T-helper 2 cell treated with Interferon-gamma antibody and Interleukin-4, amounts not matched to agents 5 μg/mL and 100 μg/mL, for 36 hours (primary cell): Measurements from ENCODE around the gene NCOA1.

Source experiments
- DNase-seq: peaks from one replicate; pipeline ENCODE4 v3.0.0; 2021; ENCODE audit warnings: low spot score
- H3K27ac Mint-ChIP-seq: one replicate; pipeline ENCODE4 v1.8.0; 2021; ENCODE audit warnings: mild to moderate bottlenecking, mixed read lengths
- H3K27me3 Mint-ChIP-seq: one replicate; pipeline ENCODE4 v1.8.0; 2021; ENCODE audit warnings: low read depth, mixed read lengths
- H3K36me3 Mint-ChIP-seq: one replicate; pipeline ENCODE4 v1.8.0; 2021; ENCODE audit warnings: low read depth, mixed read lengths
- H3K4me1 Mint-ChIP-seq: one replicate; pipeline ENCODE4 v1.8.0; 2021; ENCODE audit warnings: low read depth, mixed read lengths
- H3K4me3 Mint-ChIP-seq: one replicate; pipeline ENCODE4 v1.8.0; 2022; ENCODE audit warnings: mild to moderate bottlenecking, moderate library complexity, mixed read lengths
- H3K9me3 Mint-ChIP-seq: one replicate; pipeline ENCODE4 v1.8.0; 2021; ENCODE audit warnings: mixed read lengths

Gene NCOA1

DNA sequence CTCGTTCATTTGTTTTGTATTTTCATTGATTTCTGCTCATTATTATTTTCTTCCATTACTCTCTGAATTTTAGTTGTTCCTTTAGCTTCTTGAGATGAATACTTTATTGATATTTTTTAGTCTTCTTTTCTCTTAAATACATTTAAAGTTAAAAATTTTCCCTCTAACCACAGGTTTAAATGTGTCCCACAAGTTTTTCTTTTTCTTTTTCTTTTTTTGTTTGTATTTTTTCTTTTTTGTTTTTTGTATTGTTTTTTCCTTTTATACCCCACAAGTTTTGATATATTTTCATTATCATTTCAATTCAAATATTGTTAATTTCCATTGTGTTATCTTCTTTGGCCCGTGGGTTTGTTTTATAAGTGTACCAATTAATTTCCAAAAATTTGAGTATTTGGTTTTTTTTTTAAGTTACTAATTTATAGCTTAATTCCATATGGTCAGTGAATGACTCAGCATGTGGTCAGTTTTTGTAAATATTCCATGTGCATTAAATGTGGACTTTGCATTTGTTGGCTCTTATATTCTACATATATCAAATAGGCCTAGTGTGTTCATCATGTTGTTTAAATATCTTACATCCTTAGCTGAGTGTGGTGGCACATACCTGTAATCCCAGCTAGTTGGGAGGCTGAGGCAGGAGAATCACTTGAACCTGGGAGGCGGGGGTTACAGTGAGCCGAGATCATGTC lies 318.4 kb downstream of the NCOA1 start:
- H3K4me3 Mint-ChIP-seq = peak overlapping the region; percentile 0
- peaks cover 36% of the 10 kb centered on the region for H3K4me1 Mint-ChIP-seq
- no peak for DNase-seq
- peaks cover 56% of the 10 kb centered on the region for H3K36me3 Mint-ChIP-seq
- H3K27ac Mint-ChIP-seq = peak overlapping the region; percentile 46
- no peaks in the 10 kb centered on the region for H3K27me3 Mint-ChIP-seq
- no peaks in the 10 kb centered on the region for H3K9me3 Mint-ChIP-seq

DNA sequence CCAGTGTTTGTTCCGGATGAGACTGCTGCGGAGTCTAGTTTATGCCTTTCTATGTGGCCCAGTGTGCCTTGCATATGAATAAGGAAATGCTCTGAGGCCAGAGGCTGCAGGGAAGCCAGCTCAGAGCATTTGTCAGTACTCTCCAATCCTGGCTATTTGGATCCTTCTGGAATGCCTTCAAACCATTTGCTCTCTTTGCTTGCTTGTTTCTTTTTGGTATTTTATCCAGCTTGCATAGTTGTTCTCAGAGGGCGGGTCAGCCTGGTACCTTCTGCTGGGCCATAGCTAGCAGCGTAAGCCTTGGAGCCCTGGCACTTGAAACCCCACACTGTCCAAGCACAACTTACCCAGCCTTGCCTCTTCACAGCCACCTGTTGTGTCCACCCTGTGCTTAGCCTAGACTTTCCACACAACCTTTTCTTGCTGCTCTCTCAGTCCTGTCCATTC lies 322.7 kb downstream of the NCOA1 start:
- Mint-ChIP-seq H3K27ac (no peak overlapping the region), H3K9me3 (no peaks in the 10 kb centered on the region), H3K4me1 (peaks cover 13% of the 10 kb centered on the region), H3K4me3 (no peak overlapping the region), H3K36me3 (peaks cover 59% of the 10 kb centered on the region), H3K27me3 (no peaks in the 10 kb centered on the region)
- no peak for DNase-seq

DNA sequence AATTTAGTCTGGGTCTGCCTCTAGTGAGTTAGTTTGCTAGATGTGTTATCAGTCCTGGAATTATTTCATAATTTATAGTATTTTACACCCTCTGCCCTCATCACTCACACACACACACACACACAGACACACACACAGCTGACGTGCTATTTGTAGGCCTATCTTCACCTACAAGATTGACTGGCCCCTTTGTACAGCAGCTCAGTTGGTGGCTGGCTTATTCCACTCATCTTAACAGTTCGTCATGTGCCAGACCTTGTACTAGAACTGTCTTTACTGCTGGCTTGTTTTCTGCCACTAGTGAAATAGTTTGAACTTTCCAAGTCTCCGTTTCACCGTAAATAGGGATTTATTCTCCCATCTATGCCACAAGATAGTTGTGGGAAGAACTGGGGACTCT lies 323.5 kb downstream of the NCOA1 start:
- Mint-ChIP-seq H3K27ac (no peak overlapping the region), H3K36me3 (peaks cover 64% of the 10 kb centered on the region), H3K4me3 (no peak overlapping the region), H3K9me3 (no peaks in the 10 kb centered on the region), H3K4me1 (peaks cover 8% of the 10 kb centered on the region), H3K27me3 (no peaks in the 10 kb centered on the region)
- DNase-seq = no peak

DNA sequence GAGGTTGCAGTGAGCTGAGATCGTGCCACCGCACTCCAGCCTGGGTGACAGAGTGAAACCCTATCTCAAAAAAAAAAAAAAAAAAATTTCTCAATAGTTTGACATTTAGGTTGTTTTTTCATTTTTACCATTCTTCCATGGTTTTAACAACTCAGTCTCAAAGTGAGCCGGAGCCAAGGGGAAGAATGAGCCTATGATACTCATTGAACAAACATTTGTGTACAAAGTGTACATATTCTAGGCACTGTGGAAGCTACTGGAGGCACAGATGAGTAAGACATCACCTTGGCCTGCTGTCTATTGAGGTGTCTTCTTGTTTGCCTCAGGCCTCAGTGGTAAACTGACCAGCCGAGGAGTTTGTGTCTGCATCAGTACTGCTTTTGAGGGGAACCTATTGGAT lies 324.1 kb downstream of the NCOA1 start:
- no peaks in the 10 kb centered on the region for H3K9me3 Mint-ChIP-seq
- no peak for DNase-seq
- peaks cover 62% of the 10 kb centered on the region for H3K36me3 Mint-ChIP-seq
- no peaks in the 10 kb centered on the region for H3K27me3 Mint-ChIP-seq
- H3K4me3 Mint-ChIP-seq = no peak overlapping the region
- no peak overlapping the region for H3K27ac Mint-ChIP-seq
- H3K4me1 Mint-ChIP-seq = peaks cover 5% of the 10 kb centered on the region

DNA sequence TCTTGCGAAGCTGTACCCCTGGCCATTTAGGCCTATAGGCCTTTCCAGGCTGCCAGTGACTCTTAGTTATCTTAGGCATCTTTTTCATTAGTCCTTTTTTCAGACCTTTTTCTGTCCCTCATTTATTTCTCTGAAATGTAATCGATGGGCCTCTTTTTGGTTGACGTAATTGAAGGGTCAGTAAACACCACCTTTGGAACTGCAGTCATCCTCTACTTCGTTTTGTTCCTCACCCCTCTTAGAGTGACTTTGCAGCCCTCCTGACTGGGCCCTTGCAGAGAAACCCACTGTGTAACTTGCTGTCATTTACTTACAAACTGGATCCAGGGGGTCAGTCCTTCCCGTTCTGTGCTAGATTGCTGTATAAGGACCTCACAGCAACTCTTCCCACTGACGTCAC lies 325.4 kb downstream of the NCOA1 start:
- no peak overlapping the region for H3K4me3 Mint-ChIP-seq
- peaks cover 71% of the 10 kb centered on the region for H3K36me3 Mint-ChIP-seq
- H3K4me1 Mint-ChIP-seq = peaks cover 5% of the 10 kb centered on the region
- no peaks in the 10 kb centered on the region for H3K9me3 Mint-ChIP-seq
- H3K27me3 Mint-ChIP-seq = no peaks in the 10 kb centered on the region
- peak overlapping the region; percentile 31 for H3K27ac Mint-ChIP-seq
- DNase-seq = no peak

DNA sequence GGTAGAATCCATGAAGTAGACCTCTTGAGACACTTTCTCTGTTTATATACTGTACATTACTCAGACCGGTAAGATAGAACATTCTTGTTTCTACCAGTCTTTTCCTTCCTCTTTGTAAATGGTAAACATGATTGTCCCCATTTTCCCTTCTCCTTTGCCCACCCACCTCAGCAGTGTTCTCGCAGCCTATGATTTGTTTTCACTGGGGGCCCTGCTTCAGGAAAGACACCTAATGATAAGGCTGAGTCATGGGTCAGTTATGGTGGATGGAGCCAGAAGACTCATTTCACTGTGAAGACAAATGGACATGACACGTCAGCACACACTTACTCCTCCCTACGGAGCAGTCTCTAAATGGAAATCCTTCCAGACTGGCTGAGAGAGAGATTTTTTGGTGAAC lies 325.8 kb downstream of the NCOA1 start:
- H3K27me3 Mint-ChIP-seq = no peaks in the 10 kb centered on the region
- H3K27ac Mint-ChIP-seq = no peak overlapping the region
- H3K4me3 Mint-ChIP-seq = no peak overlapping the region
- no peak for DNase-seq
- peaks cover 5% of the 10 kb centered on the region for H3K4me1 Mint-ChIP-seq
- H3K9me3 Mint-ChIP-seq = no peaks in the 10 kb centered on the region
- H3K36me3 Mint-ChIP-seq = peaks cover 74% of the 10 kb centered on the region

DNA sequence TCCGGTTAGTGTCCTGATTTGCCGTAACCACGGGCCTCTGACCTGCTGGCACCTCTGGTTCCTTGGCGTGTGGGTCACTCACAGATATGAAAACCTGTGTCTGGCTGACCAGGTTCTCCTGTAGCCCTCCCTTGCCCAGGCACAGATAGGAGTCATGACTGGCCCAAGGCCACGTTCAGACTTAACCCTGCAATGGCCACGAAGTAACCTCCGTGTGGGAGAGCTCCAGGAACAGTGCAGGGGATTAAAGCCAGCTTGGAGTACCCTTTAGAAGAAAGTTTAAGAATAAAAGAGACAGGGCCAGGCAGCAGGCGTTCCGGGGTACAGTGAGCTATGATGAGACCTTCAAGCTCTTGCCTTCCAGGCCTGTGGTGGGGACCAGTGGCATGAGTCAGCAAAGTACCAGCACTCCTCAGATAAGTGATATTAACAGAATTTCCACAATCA lies 327.7 kb downstream of the NCOA1 start:
- no peaks in the 10 kb centered on the region for H3K27me3 Mint-ChIP-seq
- peaks cover 74% of the 10 kb centered on the region for H3K36me3 Mint-ChIP-seq
- no peak overlapping the region for H3K4me3 Mint-ChIP-seq
- H3K27ac Mint-ChIP-seq = no peak overlapping the region
- no peaks in the 10 kb centered on the region for H3K9me3 Mint-ChIP-seq
- DNase-seq = no peak
- H3K4me1 Mint-ChIP-seq = peaks cover 4% of the 10 kb centered on the region

DNA sequence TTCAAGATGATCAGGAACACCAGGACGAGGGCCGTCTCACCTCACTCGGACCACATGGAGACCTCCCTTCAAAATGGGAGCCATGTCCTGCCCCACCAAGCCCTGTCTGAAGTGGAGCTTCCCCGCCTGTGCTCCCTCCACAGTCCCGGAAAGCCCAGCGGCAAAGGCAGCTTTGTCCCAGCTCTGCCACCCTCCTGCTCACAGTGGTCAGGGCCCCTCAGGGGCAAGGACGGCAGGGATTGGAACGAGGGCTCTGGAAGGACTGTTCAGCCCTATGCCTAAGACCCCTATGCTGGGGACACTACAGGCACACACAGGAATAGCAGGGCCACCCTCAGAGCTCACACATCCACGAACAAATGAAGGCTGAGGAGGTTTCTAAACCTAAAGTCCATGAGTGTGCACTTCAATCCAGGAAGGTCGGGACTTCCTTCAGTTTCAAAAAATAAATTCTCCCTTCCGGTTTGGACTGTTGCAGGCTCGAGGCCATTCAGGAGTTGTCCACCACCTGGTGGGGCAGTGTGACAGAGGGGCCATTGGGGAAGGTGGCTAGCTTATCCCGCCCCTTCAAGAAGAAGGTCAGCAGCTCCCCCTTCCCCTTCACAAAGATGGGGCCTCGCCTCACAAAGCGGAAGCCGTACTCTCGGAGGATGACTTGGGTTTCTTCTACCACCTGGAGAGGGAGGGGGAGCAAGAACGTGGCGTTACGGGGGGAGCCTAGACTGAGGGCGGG lies 328.6 kb downstream of the NCOA1 start:
- DNase-seq = no peak
- no peaks in the 10 kb centered on the region for H3K4me1 Mint-ChIP-seq
- no peaks in the 10 kb centered on the region for H3K27me3 Mint-ChIP-seq
- H3K4me3 Mint-ChIP-seq = no peak overlapping the region
- peaks cover 73% of the 10 kb centered on the region for H3K36me3 Mint-ChIP-seq
- no peak overlapping the region for H3K27ac Mint-ChIP-seq
- no peaks in the 10 kb centered on the region for H3K9me3 Mint-ChIP-seq

DNA sequence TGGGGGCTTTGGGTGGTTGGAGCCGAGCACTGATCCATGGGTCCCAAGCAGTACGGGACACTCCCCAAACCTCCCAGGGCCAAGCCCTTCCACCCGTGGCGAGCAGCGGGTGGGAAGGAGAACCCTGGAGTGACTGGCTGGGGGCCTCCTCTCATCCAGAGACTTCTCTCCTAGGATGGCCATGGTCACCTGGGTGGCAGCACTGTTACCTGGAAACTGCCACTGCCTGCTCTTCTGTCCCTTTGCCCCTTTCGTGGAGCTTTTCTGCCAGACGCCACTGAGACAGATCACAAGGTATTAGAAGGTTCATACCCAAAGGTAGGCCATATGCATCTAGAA lies 329.1 kb downstream of the NCOA1 start:
- Mint-ChIP-seq H3K4me1 (no peaks in the 10 kb centered on the region), H3K36me3 (peaks cover 74% of the 10 kb centered on the region), H3K9me3 (no peaks in the 10 kb centered on the region), H3K4me3 (no peak overlapping the region), H3K27ac (no peak overlapping the region), H3K27me3 (no peaks in the 10 kb centered on the region)
- DNase-seq = no peak
